ENCODE data around the gene MINDY4.

DNA sequence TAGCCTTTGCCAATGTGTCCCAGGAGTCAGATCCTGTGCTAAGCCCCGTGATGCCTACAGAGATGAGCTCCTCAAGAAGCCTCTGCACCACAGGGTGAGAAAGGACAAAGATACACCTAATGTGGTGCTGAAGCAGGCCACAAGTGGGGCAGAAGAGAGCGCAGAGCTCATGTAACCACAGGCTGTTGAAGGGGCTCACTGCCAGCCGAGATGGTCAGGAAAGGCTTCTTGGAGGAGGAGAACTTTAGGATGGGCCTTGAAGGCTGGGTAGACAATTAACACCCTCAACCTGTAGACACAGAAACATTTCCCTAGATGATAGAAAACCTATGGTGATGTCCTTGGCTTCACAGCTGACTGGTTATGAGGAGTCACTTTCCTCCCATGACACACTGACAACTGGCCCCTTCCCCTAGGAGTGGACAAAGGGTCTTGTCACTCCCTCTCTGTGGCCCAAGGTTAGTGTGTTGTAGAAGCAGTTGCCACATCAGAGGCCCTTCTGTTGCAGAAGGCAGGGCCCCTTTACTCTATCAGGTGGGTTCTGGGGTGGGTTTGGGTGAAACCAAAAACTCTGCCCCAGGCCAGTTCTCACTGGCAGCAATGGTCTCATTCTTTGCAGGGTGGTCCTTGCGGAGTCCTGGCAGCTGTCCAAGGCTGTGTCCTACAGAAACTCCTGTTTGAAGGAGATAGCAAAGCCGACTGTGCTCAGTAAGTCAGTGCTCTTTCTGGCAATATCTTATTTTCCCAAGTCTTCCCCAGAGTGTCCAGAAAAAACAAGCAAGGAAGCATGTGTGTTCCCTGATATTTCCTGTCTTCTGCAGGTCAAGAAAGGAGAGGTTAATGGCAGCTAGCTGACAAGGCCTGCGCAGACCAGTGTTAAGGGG is 69.2 kb downstream of the MINDY4 start:
- TF ChIP-seq, protein P1, sequence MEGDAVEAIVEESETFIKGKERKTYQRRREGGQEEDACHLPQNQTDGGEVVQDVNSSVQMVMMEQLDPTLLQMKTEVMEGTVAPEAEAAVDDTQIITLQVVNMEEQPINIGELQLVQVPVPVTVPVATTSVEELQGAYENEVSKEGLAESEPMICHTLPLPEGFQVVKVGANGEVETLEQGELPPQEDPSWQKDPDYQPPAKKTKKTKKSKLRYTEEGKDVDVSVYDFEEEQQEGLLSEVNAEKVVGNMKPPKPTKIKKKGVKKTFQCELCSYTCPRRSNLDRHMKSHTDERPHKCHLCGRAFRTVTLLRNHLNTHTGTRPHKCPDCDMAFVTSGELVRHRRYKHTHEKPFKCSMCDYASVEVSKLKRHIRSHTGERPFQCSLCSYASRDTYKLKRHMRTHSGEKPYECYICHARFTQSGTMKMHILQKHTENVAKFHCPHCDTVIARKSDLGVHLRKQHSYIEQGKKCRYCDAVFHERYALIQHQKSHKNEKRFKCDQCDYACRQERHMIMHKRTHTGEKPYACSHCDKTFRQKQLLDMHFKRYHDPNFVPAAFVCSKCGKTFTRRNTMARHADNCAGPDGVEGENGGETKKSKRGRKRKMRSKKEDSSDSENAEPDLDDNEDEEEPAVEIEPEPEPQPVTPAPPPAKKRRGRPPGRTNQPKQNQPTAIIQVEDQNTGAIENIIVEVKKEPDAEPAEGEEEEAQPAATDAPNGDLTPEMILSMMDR (IDR thresholded peaks at IDR 0.05): no peak
- TF ChIP-seq EP300 (IDR thresholded peaks at IDR 0.05) (no peak), POLR2A (IDR thresholded peaks at IDR 0.05) (no peak), POLR2AphosphoS5 (IDR thresholded peaks at IDR 0.05) (no peak)
